ENCODE results near the gene XRCC1. TPM values are rescaled to one million over a fixed set of nuclear protein-coding genes. Genes with fewer than 3 reads are reported as not detected.

Gene XRCC1
- total and polyA plus RNA-seq, 10 of the 15 experiments (the other 5 are each of a cell fraction or from before 2014, with no cell fraction given): 2.0 to 51.1 (median 33.7) TPM

- FAIRE-seq (no peak), ATAC-seq (peak; percentile 39), DNase-seq (ENCODE audit: low read depth, low spot score) (no peak)
- intact Hi-C loops (cut with micrococcal nuclease; ENCODE audit: unreplicated experiment) (loop anchor here (2.0 kb wide), 1 partner anchor 185 kb away; the partner anchor contains the start of gene KCNN4), in situ Hi-C loops (cut with MboI) (no loop called here)
- RAD21 ChIA-PET (ENCODE audit: unreplicated experiment): interaction anchor here (0.8 to 4.8 kb wide), 18 partner anchors 11 to 214 kb away, joined by 3 to 92 read pairs (median 10); partner anchors contain the start of genes PHLDB3, PINLYP, XRCC1 and ZNF575
- Histone ChIP-seq H3K9me3 (replicated peaks; ENCODE audit: control insufficient read depth, insufficient read depth, low read length) (no peaks in the 10 kb centered on the region), H3K79me2 (ENCODE audit: control insufficient read depth, insufficient read depth, low read length) (peaks cover 37% of the 10 kb centered on the region), H4K20me1 (ENCODE audit: control insufficient read depth, insufficient read depth) (no peaks in the 10 kb centered on the region), H3K27ac (ENCODE audit: control insufficient read depth, insufficient read depth) (peak overlapping the region; percentile 85), H3K27me3 (replicated peaks in 1 of 2; ENCODE audit: control insufficient read depth in 2 of 2, insufficient read depth in 2 of 2, low read length in 1 of 2) (no peaks in the 10 kb centered on the region), H3K4me1 (ENCODE audit: control insufficient read depth, insufficient read depth, low read length) (peaks cover 7% of the 10 kb centered on the region; the same call in 1 of the 2 replicates), H3K9ac (ENCODE audit: control insufficient read depth, insufficient read depth, low read length) (peak overlapping the region; percentile 91), H2AFZ (ENCODE audit: control insufficient read depth, low read depth, low read length) (peak overlapping the region; percentile 20), H3K36me3 (ENCODE audit: control insufficient read depth in 2 of 2, insufficient read depth in 2 of 2, low read length in 1 of 2) (peaks cover 12 to 13% of the 10 kb centered on the region in 2 experiments; a peak in 3 of 4 replicates), H3K4me2 (ENCODE audit: control insufficient read depth, insufficient read depth) (peak overlapping the region; percentile 91), H3K4me3 (peak overlapping the region; percentile 93)
- CTCF ChIA-PET: interaction anchor here (0.9 to 6.6 kb wide), 21 partner anchors 13 to 214 kb away, joined by 3 to 169 read pairs (median 14); partner anchors contain the start of genes ETHE1, PINLYP and XRCC1
- TF ChIP-seq IKZF2 (IDR thresholded peaks at IDR 0.05): 0 out of 4 replicates have a peak, but pooled peaks of 1 of the 2 experiments have one; percentile 17
- TF ChIP-seq CBFB (IDR thresholded peaks at IDR 0.05; ENCODE audit: low read depth): peak; percentile 10; the same call in 1 of the 2 replicates
- TF ChIP-seq SMARCA5 (IDR thresholded peaks at IDR 0.05): 0 out of 2 replicates have a peak, but pooled peaks have one; percentile 55
- 0 out of 2 replicates have a peak, but pooled peaks have one; percentile 63 for TF ChIP-seq NKRF (conservative IDR thresholded peaks at IDR 0.05)
- no peak for TF ChIP-seq RAD21 (IDR thresholded peaks at IDR 0.05; ENCODE audit: insufficient read depth, low read depth, low read length)
- BruUV-seq (replicated peaks): TSS peak; percentile 82
- POLR2A ChIA-PET: interaction anchor here (0.8 to 3.7 kb wide), 9 partner anchors 18 to 183 kb away, joined by 3 to 22 read pairs (median 4); partner anchors contain the start of genes PINLYP, XRCC1 and ZNF575
- WGBS (ENCODE audit: insufficient coverage, insufficient replicate concordance, low lambda C conversion rate, missing lambda C conversion rate): under 1% methylated on average over 18 of the region's 18 CpGs
- SMC1A ChIA-PET (ENCODE audit: uncharacterized antibody, unreplicated experiment): interaction anchor here (1.0 to 5.4 kb wide), 15 partner anchors 18 to 214 kb away, joined by 3 to 59 read pairs (median 6); partner anchors contain the start of genes PINLYP, XRCC1 and ZNF575
These were observed 20.3 kb upstream of the XRCC1 start for GRCh38 chr19:43595605-43595998.

Measured in GM12878 (cell line).